Peyer's patch (tissue), 4 donors: Measurements from ENCODE around the gene IL1RN. TPM values are rescaled to one million over a fixed set of nuclear protein-coding genes. Genes with fewer than 3 reads are reported as not detected.

Experiments used
- DNase-seq, 3 donors: peaks; one replicate each; pipeline ENCODE4 v3.0.0-alpha.2; 2017 to 2019
- H3K27ac ChIP-seq, 4 donors: fragments of 200-600 bp; sonication (generic); one replicate each; pipeline ENCODE4 v1.5.1; 2016 to 2019
- H3K27me3 ChIP-seq, 2 donors: fragments of 200-600 bp; sonication (generic); one replicate each; pipeline ENCODE4 v1.5.1; 2019
- H3K36me3 ChIP-seq, 3 donors: fragments of 200-600 bp; sonication (generic); one replicate each; pipeline ENCODE4 v1.5.1; 2016 to 2019
- H3K4me1 ChIP-seq, 4 donors: fragments of 200-600 bp; sonication (generic); one replicate each; pipeline ENCODE4 v1.5.1; 2016 to 2019
- H3K4me3 ChIP-seq, 4 donors: fragments of 200-600 bp; sonication (generic); 1 replicate in 3 of 4; 2 replicates in 1 of 4; pipeline ENCODE4 v1.5.1; 2016 to 2019; ENCODE audit warnings: mild to moderate bottlenecking in 1 of 4
- H3K9me3 ChIP-seq, 4 donors: fragments of 200-600 bp; sonication (generic); one replicate each; pipeline ENCODE4 v1.5.1; 2016 to 2019; ENCODE audit warnings: mild to moderate bottlenecking in 1 of 4
- CTCF ChIP-seq, 6 experiments: fragments of 450-650 bp in 4 of 6; fragments of 200-600 bp in 2 of 6; sonication (generic) in 1 of 6; IDR thresholded peaks; one replicate each; pipeline ENCODE4 v1.5.1; 2017 to 2019; ENCODE audit warnings: antibody characterized with exemption in 6 of 6, mild to moderate bottlenecking in 3 of 6, moderate library complexity in 1 of 6
- POLR2A ChIP-seq, 2 donors: fragments of 450-650 bp; IDR thresholded peaks; one replicate each; pipeline ENCODE4 v1.5.1; 2017; ENCODE audit warnings: antibody characterized with exemption in 2 of 2, mild to moderate bottlenecking in 2 of 2, moderate library complexity in 2 of 2
- total RNA-seq, 4 donors: library from RNA; depleted of rRNA; stranded (reverse); fragments of >200 nt; gene quantifications; one replicate each; pipeline ENCODE4 v1.1.0, GENCODE V29; 2016

Gene IL1RN
- total RNA-seq, 4 donors from 2014 or later, result 8.0 to 42.7 (median 17.7) TPM; not detected in 1

GRCh38 chr2:113098041-113098440 is 29.4 kb upstream of the IL1RN start:
- H3K36me3 ChIP-seq, result no peaks in the 10 kb centered on the region
- no peak for TF ChIP-seq POLR2A (IDR thresholded peaks at IDR 0.05)
- no peak for TF ChIP-seq CTCF (IDR thresholded peaks at IDR 0.05)
- H3K27ac ChIP-seq, result no peak overlapping the region
- H3K27me3 ChIP-seq, result no peaks in the 10 kb centered on the region
- H3K4me1 ChIP-seq, result no peaks in the 10 kb centered on the region
- no peaks in the 10 kb centered on the region for H3K9me3 ChIP-seq
- no peak for DNase-seq
- H3K4me3 ChIP-seq, result no peak overlapping the region

GRCh38 chr2:113098532-113098931 is 28.9 kb upstream of the IL1RN start:
- H3K27me3 ChIP-seq, result no peaks in the 10 kb centered on the region
- no peaks in the 10 kb centered on the region for H3K4me1 ChIP-seq
- DNase-seq, result no peak
- no peaks in the 10 kb centered on the region for H3K9me3 ChIP-seq
- H3K4me3 ChIP-seq, result no peak overlapping the region
- H3K27ac ChIP-seq, result no peak overlapping the region
- TF ChIP-seq CTCF (IDR thresholded peaks at IDR 0.05), result no peak
- TF ChIP-seq POLR2A (IDR thresholded peaks at IDR 0.05), result no peak
- H3K36me3 ChIP-seq, result no peaks in the 10 kb centered on the region

GRCh38 chr2:113102133-113102532 is 25.3 kb upstream of the IL1RN start:
- TF ChIP-seq CTCF (IDR thresholded peaks at IDR 0.05) (no peak), POLR2A (IDR thresholded peaks at IDR 0.05) (no peak)
- H3K4me3 ChIP-seq, result no peak overlapping the region
- no peaks in the 10 kb centered on the region for H3K9me3 ChIP-seq
- H3K27me3 ChIP-seq, result no peaks in the 10 kb centered on the region
- H3K4me1 ChIP-seq, result no peaks in the 10 kb centered on the region
- H3K27ac ChIP-seq, result no peak overlapping the region
- DNase-seq, result no peak
- no peaks in the 10 kb centered on the region for H3K36me3 ChIP-seq

GRCh38 chr2:113103277-113103676 is 24.1 kb upstream of the IL1RN start:
- DNase-seq, result no peak
- Histone ChIP-seq H3K36me3 (no peaks in the 10 kb centered on the region), H3K27ac (no peak overlapping the region), H3K9me3 (no peaks in the 10 kb centered on the region), H3K27me3 (no peaks in the 10 kb centered on the region), H3K4me1 (no peaks in the 10 kb centered on the region), H3K4me3 (no peak overlapping the region)
- TF ChIP-seq CTCF (IDR thresholded peaks at IDR 0.05) (no peak), POLR2A (IDR thresholded peaks at IDR 0.05) (no peak)

GRCh38 chr2:113104054-113104611 is 23.3 kb upstream of the IL1RN start:
- no peaks in the 10 kb centered on the region for H3K27me3 ChIP-seq
- no peaks in the 10 kb centered on the region for H3K9me3 ChIP-seq
- H3K4me1 ChIP-seq, result no peaks in the 10 kb centered on the region
- H3K27ac ChIP-seq, result no peak overlapping the region
- no peak for DNase-seq
- no peak overlapping the region for H3K4me3 ChIP-seq
- H3K36me3 ChIP-seq, result no peaks in the 10 kb centered on the region
- no peak for TF ChIP-seq POLR2A (IDR thresholded peaks at IDR 0.05)

- Histone ChIP-seq H3K27me3 (no peaks in the 10 kb centered on the region), H3K36me3 (no peaks in the 10 kb centered on the region), H3K4me3 (no peak overlapping the region), H3K27ac (no peak overlapping the region), H3K9me3 (no peaks in the 10 kb centered on the region), H3K4me1 (no peaks in the 10 kb centered on the region)
- TF ChIP-seq CTCF (IDR thresholded peaks at IDR 0.05) (no peak), POLR2A (IDR thresholded peaks at IDR 0.05) (no peak)
- no peak for DNase-seq
These were observed 22.2 kb upstream of the IL1RN start for GRCh38 chr2:113105047-113105785.
